A549 (cell line): ENCODE measurements around the gene UTS2B. TPM values are rescaled to one million over a fixed set of nuclear protein-coding genes. Genes with fewer than 3 reads are reported as not detected.

Experiments used
- ATAC-seq, 2 experiments: fragments of 200-7000 bp in 1 of 2; fragments of >200 bp in 1 of 2; cut with Nextera tagmentation in 1 of 2; cut with Tn5 transposase in 1 of 2; 3 replicates each; pipeline versions ENCODE4 v1.8.0 to v1.9.1; 2018 to 2020; ENCODE audit warnings: mild to moderate bottlenecking in 1 of 2, moderate library complexity in 1 of 2
- CTCF ChIA-PET: fragments of 300-600 bp; sonication (Branson Sonifier 250); formaldehyde crosslinking; extraction: SDS; loops from one replicate; lab custom pipeline; 2021; ENCODE audit warnings: antibody characterized with exemption, inconsistent platforms; lab: Yijun Ruan, JAX
- POLR2A ChIA-PET: fragments of 350-600 bp; formaldehyde crosslinking; extraction: SDS; loops from one replicate; lab custom pipeline; 2021; ENCODE audit warnings: antibody characterized with exemption, inconsistent platforms; lab: Yijun Ruan, JAX
- DNase-seq, 2 experiments: peaks; one replicate each; pipeline versions ENCODE4 v3.0.0 to v3.0.0-alpha.2; 2011 to 2016; ENCODE audit warnings: low read depth in 1 of 2, low spot score in 1 of 2
- FAIRE-seq: peaks from 2 replicates; lab custom pipeline; 2011; peaks lifted over from hg19 to GRCh38; lab: Jason Lieb, UNC
- H3K27ac ChIP-seq, 2 experiments: fragments of >200 bp; sonication (Bioruptor Twin); formaldehyde crosslinking; 3 replicates each; pipeline ENCODE4 v1.5.1; 2016 to 2017
- H3K4me1 ChIP-seq: fragments of >200 bp; sonication (Bioruptor Twin); formaldehyde crosslinking; 3 replicates; pipeline ENCODE4 v1.6.1; 2016
- H3K4me2 ChIP-seq: fragments of >200 bp; sonication (Bioruptor Twin); formaldehyde crosslinking; 3 replicates; pipeline ENCODE4 v1.6.1; 2016
- H3K4me3 ChIP-seq: fragments of >200 bp; sonication (Bioruptor Twin); formaldehyde crosslinking; 3 replicates; pipeline ENCODE4 v1.5.1; 2016
- H3K9me3 ChIP-seq: fragments of >200 bp; sonication (Bioruptor Twin); formaldehyde crosslinking; 3 replicates; pipeline ENCODE4 v1.6.1; 2016
- BHLHE40 ChIP-seq: IDR thresholded peaks from 2 replicates; pipeline ENCODE4 v1.6.1; 2012; ENCODE audit warnings: low read depth, low read length, inconsistent platforms
- CBX8 ChIP-seq: fragments of 200-600 bp; sonication (generic); IDR thresholded peaks from 2 replicates; pipeline ENCODE4 v1.6.1; 2016
- CEBPB ChIP-seq, 2 experiments: fragments of >200 bp in 1 of 2; sonication (Bioruptor Twin) in 1 of 2; formaldehyde crosslinking in 1 of 2; IDR thresholded peaks; 2 replicates each; pipeline ENCODE4 v1.6.1; 2012 to 2016
- CTCF ChIP-seq: fragments of >200 bp; sonication (Bioruptor Twin); formaldehyde crosslinking; IDR thresholded peaks from 3 replicates; pipeline ENCODE4 v1.5.1; 2016
- EHF ChIP-seq: fragments of 250-450 bp; sonication (Bioruptor Pico); IDR thresholded peaks from 2 replicates; pipeline ENCODE4 v1.5.0; 2020; ENCODE audit warnings: mild to moderate bottlenecking
- ELK1 ChIP-seq: fragments of 150-350 bp; IDR thresholded peaks from 2 replicates; pipeline ENCODE4 v1.6.1; 2014; ENCODE audit warnings: low read depth, mild to moderate bottlenecking, low read length
- EP300 ChIP-seq, 2 experiments: fragments of >200 bp; sonication (Bioruptor Twin); formaldehyde crosslinking; IDR thresholded peaks; 2 replicates in 1 of 2; 3 replicates in 1 of 2; pipeline ENCODE4 v1.6.1; 2016 to 2017
- FOSL2 ChIP-seq, 2 experiments: fragments of 450-650 bp in 1 of 2; fragments of >200 bp in 1 of 2; sonication (Bioruptor Twin) in 1 of 2; formaldehyde crosslinking; IDR thresholded peaks; 2 replicates each; pipeline versions ENCODE4 v1.5.0 to v1.6.1; 2016 to 2020; ENCODE audit warnings: mild to moderate bottlenecking in 1 of 2, moderate library complexity in 1 of 2
- GATA3 ChIP-seq: IDR thresholded peaks from 2 replicates; pipeline ENCODE4 v1.6.1; 2012; ENCODE audit warnings: borderline replicate concordance
- HOXA7 ChIP-seq: fragments of 250-450 bp; sonication (Bioruptor Pico); IDR thresholded peaks from 2 replicates; pipeline ENCODE4 v1.5.0; 2020; ENCODE audit warnings: mild to moderate bottlenecking, moderate library complexity
- JUNB ChIP-seq: fragments of >200 bp; sonication (Bioruptor Twin); formaldehyde crosslinking; IDR thresholded peaks from 2 replicates; pipeline ENCODE4 v1.6.1; 2016
- KDM5A ChIP-seq: fragments of 200-600 bp; sonication (generic); IDR thresholded peaks from 2 replicates; pipeline ENCODE4 v1.6.1; 2016; ENCODE audit warnings: antibody characterized with exemption, mild to moderate bottlenecking
- MAFK ChIP-seq: fragments of 450-650 bp; IDR thresholded peaks from 2 replicates; pipeline ENCODE4 v1.6.1; 2014; ENCODE audit not compliant: partially characterized antibody
- MAX ChIP-seq: IDR thresholded peaks from 2 replicates; pipeline ENCODE4 v1.6.1; 2012
- MYC ChIP-seq: IDR thresholded peaks from 2 replicates; pipeline ENCODE4 v1.6.1; 2012; ENCODE audit warnings: mild to moderate bottlenecking, inconsistent platforms, low read length, improper control_type of control experiment, borderline replicate concordance
- NFE2L2 ChIP-seq: fragments of 150-350 bp; conservative IDR thresholded peaks from 2 replicates; pipeline ENCODE4 v1.6.1; 2014; ENCODE audit warnings: low read length
- NR3C1 ChIP-seq: fragments of >200 bp; sonication (Bioruptor Twin); formaldehyde crosslinking; IDR thresholded peaks from 3 replicates; pipeline ENCODE4 v1.6.1; 2017
- PHF8 ChIP-seq: fragments of 200-600 bp; sonication (generic); IDR thresholded peaks from 2 replicates; pipeline ENCODE4 v1.6.1; 2016; ENCODE audit warnings: low read depth, mild to moderate bottlenecking, antibody characterized with exemption, moderate library complexity, borderline replicate concordance
- POLR2A ChIP-seq: IDR thresholded peaks from 2 replicates; pipeline ENCODE4 v1.6.1; 2012; ENCODE audit warnings: mild to moderate bottlenecking, low read length
- POLR2AphosphoS2 ChIP-seq: conservative IDR thresholded peaks from 2 replicates; pipeline ENCODE4 v1.6.1; 2012; ENCODE audit warnings: low read length, improper control_type of control experiment, inconsistent platforms
- RAD21 ChIP-seq, 2 experiments: fragments of >200 bp in 1 of 2; sonication (Bioruptor Twin) in 1 of 2; formaldehyde crosslinking in 1 of 2; IDR thresholded peaks in 1 of 2; conservative IDR thresholded peaks in 1 of 2; 2 replicates in 1 of 2; 3 replicates in 1 of 2; pipeline ENCODE4 v1.6.1; 2012 to 2018; ENCODE audit warnings: inconsistent platforms in 1 of 2
- REST ChIP-seq: fragments of 200-600 bp; sonication (generic); IDR thresholded peaks from 2 replicates; pipeline ENCODE4 v1.6.1; 2016; ENCODE audit warnings: antibody characterized with exemption, mild to moderate bottlenecking, moderate library complexity
- RNF2 ChIP-seq: fragments of 200-600 bp; sonication (generic); IDR thresholded peaks from 2 replicates; pipeline ENCODE4 v1.6.1; 2016; ENCODE audit warnings: low read depth, mild to moderate bottlenecking, antibody characterized with exemption, moderate library complexity, borderline replicate concordance
- SREBF2 ChIP-seq: fragments of 450-650 bp; IDR thresholded peaks from 2 replicates; pipeline ENCODE4 v1.6.1; 2014; ENCODE audit warnings: mild to moderate bottlenecking, moderate library complexity
- TFCP2L1 ChIP-seq: fragments of 250-450 bp; sonication (Bioruptor Pico); IDR thresholded peaks from 2 replicates; pipeline ENCODE4 v1.5.0; 2021; ENCODE audit warnings: mild to moderate bottlenecking
- ZSCAN20 ChIP-seq: fragments of 250-450 bp; sonication (Bioruptor Pico); IDR thresholded peaks from 2 replicates; pipeline ENCODE4 v1.8.0; 2022; ENCODE audit warnings: mild to moderate bottlenecking, moderate library complexity
- WGBS: methylation state at CpG from one replicate; pipeline ENCODE4 v1.1.6; 2017; ENCODE audit errors: missing lambda C conversion rate; 5-methylcytosine and 5-hydroxymethylcytosine counted together
- polyA plus RNA-seq, 4 experiments: library from polyadenylated mRNA; depleted of rRNA in 3 of 4; stranded (reverse); fragments of >200 nt; fragmentation: RNase III in 1 of 4; extraction: RNeasy Plus Mini Kit Qiagen cat#74134 plus additional on column Dnase treatment in 1 of 4; gene quantifications; 2 replicates in 3 of 4; 3 replicates in 1 of 4; pipeline ENCODE4 v1.2.3, GENCODE V29; 2011 to 2017

Gene UTS2B
- polyA plus RNA-seq, 2 of the 4 experiments (the other 2 are of a cell fraction): 0.16 TPM; not detected in 1

- DNase-seq: no peak
- Histone ChIP-seq H3K4me2 (no peak overlapping the region), H3K4me3 (no peak overlapping the region), H3K9me3 (no peaks in the 10 kb centered on the region), H3K27ac (no peak overlapping the region), H3K4me1 (peaks cover 20% of the 10 kb centered on the region)
- no peak for ATAC-seq
- FAIRE-seq: no peak
- POLR2A ChIA-PET: no interaction called here
- 92% methylated on average over 5 of the region's 5 CpGs for WGBS
- CTCF ChIA-PET: interaction anchor here (0.6 to 0.7 kb wide), 2 partner anchors 22 to 142 kb away, joined by 3 read pairs; no protein-coding TSS in a partner anchor
- no peak for TF ChIP-seq ZSCAN20 (CRISPR knock-in tag)
- TF ChIP-seq FOSL2 (IDR thresholded peaks at IDR 0.05): no peak
- TF ChIP-seq FOSL2 (CRISPR knock-in tag; IDR thresholded peaks at IDR 0.05): no peak
- no peak for TF ChIP-seq NR3C1
- no peak for TF ChIP-seq PHF8
- no peak for TF ChIP-seq CTCF
- TF ChIP-seq POLR2AphosphoS2: no peak
- TF ChIP-seq REST: no peak
- no peak for TF ChIP-seq CEBPB (IDR thresholded peaks at IDR 0.05)
- TF ChIP-seq JUNB: no peak
- no peak for TF ChIP-seq TFCP2L1
- TF ChIP-seq HOXA7 (CRISPR knock-in tag): no peak
- TF ChIP-seq NFE2L2: no peak
- TF ChIP-seq EP300 (IDR thresholded peaks at IDR 0.05): no peak
- TF ChIP-seq CBX8: no peak
- TF ChIP-seq RNF2: no peak
- no peak for TF ChIP-seq MAX
- no peak for TF ChIP-seq BHLHE40
- TF ChIP-seq MYC: no peak
- no peak for TF ChIP-seq ELK1
- TF ChIP-seq, all 56 proteins: peak for 0
Observed at GRCh38 chr3:191240486-191240885, 89.8 kb downstream of the UTS2B start.

GRCh38 chr3:191239407-191240031, 90.8 kb downstream of the UTS2B start:
- WGBS: 80% methylated on average over 1 of the region's 1 CpG
- Histone ChIP-seq H3K27ac (no peak overlapping the region), H3K4me1 (peaks cover 20% of the 10 kb centered on the region), H3K9me3 (no peaks in the 10 kb centered on the region), H3K4me2 (no peak overlapping the region), H3K4me3 (no peak overlapping the region)
- no peak for ATAC-seq
- no peak for FAIRE-seq
- no peak for TF ChIP-seq RAD21 (conservative IDR thresholded peaks at IDR 0.05 in 1 of 2, IDR thresholded peaks at IDR 0.05 in 1 of 2)
- no peak for TF ChIP-seq GATA3
- TF ChIP-seq MAFK: peak; percentile 59
- no peak for TF ChIP-seq KDM5A
- TF ChIP-seq EHF (CRISPR knock-in tag): no peak
- TF ChIP-seq POLR2A: no peak
- no peak for TF ChIP-seq SREBF2
- CTCF ChIA-PET: no interaction called here
- POLR2A ChIA-PET: no interaction called here
- no peak for DNase-seq
